Thymus (tissue), 11 donors: ENCODE measurements around the gene CC2D2B. TPM values are rescaled to one million over a fixed set of nuclear protein-coding genes. Genes with fewer than 3 reads are reported as not detected.
A peak's percentile ranks its signal among the peaks of the same experiment; 100 is the strongest.
"Not testable (repeated sequence)": the region's sequence is repeated elsewhere in the genome, so short reads cannot be mapped to it uniquely, and the experiment has no call there.

Experiments
- DNase-seq, 9 donors: peaks; one replicate each; pipeline ENCODE4 v3.0.0-alpha.2; 2013; ENCODE audit warnings: low spot score in 9 of 9, low read depth in 6 of 9, missing footprints in 1 of 9
- H3K27ac ChIP-seq, 2 donors: one replicate each; pipeline ENCODE4 v1.5.1; 2013; ENCODE audit warnings: control low read depth in 1 of 2, low read depth in 1 of 2, low read length in 1 of 2, mild to moderate bottlenecking in 1 of 2, moderate library complexity in 1 of 2
- H3K27me3 ChIP-seq, 2 donors: one replicate each; pipeline ENCODE4 v1.5.1; 2013; ENCODE audit warnings: low read length in 1 of 2; ENCODE audit not compliant: control insufficient read depth in 2 of 2, insufficient read depth in 1 of 2
- H3K36me3 ChIP-seq, 2 donors: one replicate each; pipeline ENCODE4 v1.5.1; 2013; ENCODE audit warnings: low read length in 1 of 2, mild to moderate bottlenecking in 1 of 2, moderate library complexity in 1 of 2; ENCODE audit not compliant: control insufficient read depth in 2 of 2, insufficient read depth in 2 of 2
- H3K4me1 ChIP-seq, 2 donors: one replicate each; pipeline ENCODE4 v1.5.1; 2013; ENCODE audit warnings: low read length in 2 of 2; ENCODE audit not compliant: control insufficient read depth in 2 of 2, insufficient read depth in 2 of 2
- H3K4me3 ChIP-seq, 2 donors: one replicate each; pipeline ENCODE4 v1.5.1; 2013; ENCODE audit warnings: low read length in 2 of 2, control low read depth in 1 of 2, mild to moderate bottlenecking in 1 of 2
- H3K9me3 ChIP-seq, 2 donors: one replicate each; pipeline ENCODE4 v1.5.1; 2013; ENCODE audit warnings: low read length in 1 of 2, mild to moderate bottlenecking in 1 of 2; ENCODE audit not compliant: control insufficient read depth in 2 of 2, insufficient read depth in 1 of 2
- WGBS: extraction: QIAGEN DNeasy Blood & Tissue Kit; methylation state at CpG from one replicate; pipeline ENCODE4 v1.1.7; 2013; 5-methylcytosine and 5-hydroxymethylcytosine counted together
- polyA plus RNA-seq: library from polyadenylated mRNA; stranded (reverse); fragments of 200-250 nt; gene quantifications from one replicate; pipeline ENCODE4 v1.2.3, GENCODE V29; 2013
- total RNA-seq: library from RNA; stranded (reverse); fragments of 120-200 nt; gene quantifications from one replicate; pipeline ENCODE4 v1.2.4, GENCODE V29; 2013
- donor health status: healthy.

CC2D2B gene
- total and polyA plus RNA-seq, 2 donors, result 0.27 to 0.33 TPM

DNA sequence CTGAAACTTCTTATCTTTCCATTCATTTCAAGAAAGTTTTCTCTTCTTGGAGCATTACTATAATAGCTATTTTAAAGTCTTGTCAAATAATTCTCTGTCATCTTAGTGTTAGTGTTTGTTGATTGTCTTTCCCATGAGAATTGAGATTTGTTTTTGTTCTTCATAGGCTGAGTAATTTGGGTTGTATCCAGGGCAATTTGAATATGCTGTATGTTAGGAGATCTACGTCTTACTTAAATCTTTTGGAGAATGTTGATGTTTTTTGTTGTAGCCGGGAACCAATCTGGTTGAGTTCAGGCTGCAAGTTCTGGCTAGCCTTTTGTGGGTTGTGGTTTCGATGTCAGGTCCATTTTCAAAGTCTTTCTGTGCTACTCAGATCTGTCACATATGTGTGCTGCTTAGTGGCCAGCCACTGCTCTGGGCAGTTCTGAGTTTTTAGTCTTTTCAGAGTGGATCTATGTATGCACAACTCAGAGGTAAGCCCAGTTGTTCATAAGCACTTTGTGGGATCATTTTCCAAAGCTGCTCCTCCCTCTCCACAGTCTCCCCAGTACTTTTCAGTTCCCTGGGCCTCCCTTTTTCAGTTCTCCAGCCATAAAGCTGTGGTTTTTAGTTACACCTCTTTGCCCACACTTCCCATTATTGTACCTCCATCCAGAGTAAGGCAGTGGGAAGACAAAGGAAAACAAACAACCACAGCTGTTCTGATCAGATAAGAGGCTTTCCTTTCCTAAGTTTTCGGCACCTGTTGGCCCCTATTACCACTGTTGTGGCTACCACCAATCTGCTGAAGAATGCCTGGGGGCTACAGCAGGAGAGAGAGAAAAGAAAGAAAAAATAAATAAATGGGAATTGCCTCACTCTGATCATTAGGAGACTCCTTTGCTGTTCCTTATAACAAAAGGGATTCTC lies 131.0 kb downstream of the CC2D2B start:
- 79% methylated on average over 4 of the region's 4 CpGs for WGBS
- DNase-seq, result no peak
- H3K4me3 ChIP-seq, result no peak overlapping the region
- no peak overlapping the region for H3K27ac ChIP-seq
- no peaks in the 10 kb centered on the region for H3K36me3 ChIP-seq
- H3K27me3 ChIP-seq, result no peaks in the 10 kb centered on the region
- H3K4me1 ChIP-seq, result peaks cover 3 to 4% of the 10 kb centered on the region in 2 donors
- no peaks in the 10 kb centered on the region for H3K9me3 ChIP-seq

- Histone ChIP-seq H3K4me3 (no peak overlapping the region), H3K9me3 (no peaks in the 10 kb centered on the region), H3K27me3 (no peaks in the 10 kb centered on the region), H3K4me1 (peaks cover 12% of the 10 kb centered on the region in 2 donors), H3K36me3 (peaks cover 0 to 2% of the 10 kb centered on the region in 2 donors), H3K27ac (no peak overlapping the region)
- DNase-seq, result no peak
- WGBS, result 98% methylated on average over 11 of the region's 11 CpGs
Observed at GRCh38 chr10:96041146-96041545, 133.4 kb downstream of the CC2D2B start.

DNA sequence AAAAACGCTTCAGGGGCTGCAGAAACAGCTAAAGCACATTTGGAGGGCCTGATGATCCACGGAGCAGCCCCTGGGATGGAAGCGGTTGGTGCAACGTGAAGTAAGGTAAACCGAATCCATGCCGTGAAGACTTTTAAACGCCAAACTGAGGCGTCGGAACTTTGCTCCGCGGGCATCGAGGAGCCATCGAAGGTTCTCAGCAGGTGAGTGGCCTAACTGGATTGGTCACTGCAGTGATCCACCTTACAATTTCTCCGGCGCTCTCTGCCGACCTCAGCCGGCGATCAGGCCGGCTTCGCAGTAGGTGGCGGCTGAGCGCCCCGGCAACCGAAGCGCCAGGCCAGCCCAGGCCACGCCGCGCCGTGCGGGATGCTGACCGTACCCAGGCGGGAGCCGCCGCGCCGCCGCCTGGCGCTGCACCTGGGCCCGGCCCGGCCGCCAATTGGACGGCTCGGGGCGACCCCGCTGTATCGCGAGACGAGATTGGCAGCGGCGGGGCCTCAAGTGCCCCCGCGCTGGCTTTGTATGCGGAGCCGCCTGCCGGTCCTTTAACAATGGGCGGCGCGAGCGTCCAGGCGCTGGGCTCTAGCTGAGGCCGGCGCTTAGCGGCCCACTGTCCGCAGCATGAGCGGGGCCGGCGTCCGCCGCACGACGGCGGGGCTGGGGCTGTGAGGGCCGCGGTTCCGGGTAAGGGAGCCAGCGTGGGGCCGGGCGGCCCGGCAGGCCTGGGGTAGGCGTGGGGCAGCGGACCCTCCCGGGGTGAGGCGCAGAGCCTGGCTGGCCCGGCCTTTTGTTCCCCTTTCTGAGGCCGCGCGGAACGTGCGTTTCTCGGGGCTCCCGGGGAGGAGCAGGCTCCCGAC lies 135.5 kb downstream of the CC2D2B start, which contains the start of gene CCNJ:
TSS of gene CCNJ (plus strand) at position 551 of the 860 bp plus-strand sequence. CDS start 811 bp downstream, outside the sequence.
- Histone ChIP-seq H3K27me3 (no peaks in the 10 kb centered on the region), H3K36me3 (peaks cover 0 to 11% of the 10 kb centered on the region in 2 donors), H3K9me3 (no peaks in the 10 kb centered on the region), H3K4me3 (peak within 1 kb of the TSS; percentile 92 to 95), H3K27ac (peak within 1 kb of the TSS; percentile 75 to 88), H3K4me1 (peaks cover 12% of the 10 kb centered on the region in 2 donors)
- DNase-seq, result peak in 8 of 9 donors; percentile 57 to 93 (median 80)
- WGBS, result 4% methylated on average over 92 of the region's 92 CpGs

GRCh38 chr10:96043893-96044715 lies 136.3 kb downstream of the CC2D2B start:
- Histone ChIP-seq H3K4me1 (peaks cover 12% of the 10 kb centered on the region in 2 donors), H3K27me3 (no peaks in the 10 kb centered on the region), H3K36me3 (peaks cover 0 to 11% of the 10 kb centered on the region in 2 donors), H3K4me3 (peak overlapping the region; percentile 92 to 95), H3K9me3 (no peaks in the 10 kb centered on the region), H3K27ac (peak overlapping the region; percentile 75 to 88)
- 1% methylated on average over 58 of the region's 58 CpGs for WGBS
- DNase-seq, result peak in 8 of 9 donors; percentile 8 to 75 (median 42)

DNA sequence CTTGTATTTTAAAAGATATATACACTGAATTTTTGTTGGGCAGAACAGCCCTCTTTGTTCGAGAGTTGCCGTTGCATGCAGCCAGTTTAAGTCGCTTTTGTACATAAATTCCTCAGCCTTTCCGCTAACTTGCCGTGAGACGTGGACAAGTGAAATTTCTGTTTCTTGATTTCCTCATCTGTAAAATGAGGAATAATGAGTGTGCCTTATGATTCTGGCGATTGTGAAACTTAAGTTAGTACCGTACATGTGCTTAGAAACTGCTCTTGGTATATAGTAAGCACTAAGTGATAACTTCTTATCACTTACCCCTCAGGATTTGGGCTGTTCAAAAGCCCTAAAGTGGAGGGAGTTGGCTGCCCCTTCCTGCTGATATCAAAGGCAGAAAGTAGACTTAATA lies 137.0 kb downstream of the CC2D2B start:
- peaks cover 12% of the 10 kb centered on the region in 2 donors for H3K4me1 ChIP-seq
- H3K9me3 ChIP-seq, result no peaks in the 10 kb centered on the region
- DNase-seq, result peak in 1 of 9 donors; percentile 6
- WGBS, result 42% methylated on average over 8 of the region's 8 CpGs
- H3K27ac ChIP-seq, result peak overlapping the region in 1 of 2 donors; percentile 75
- H3K27me3 ChIP-seq, result no peaks in the 10 kb centered on the region
- peak overlapping the region; percentile 92 to 95 for H3K4me3 ChIP-seq
- H3K36me3 ChIP-seq, result peaks cover 0 to 11% of the 10 kb centered on the region in 2 donors

GRCh38 chr10:96046546-96046945 lies 138.8 kb downstream of the CC2D2B start:
- no peak overlapping the region for H3K27ac ChIP-seq
- H3K9me3 ChIP-seq, result no peaks in the 10 kb centered on the region
- no peaks in the 10 kb centered on the region for H3K27me3 ChIP-seq
- peaks cover 3 to 21% of the 10 kb centered on the region in 2 donors for H3K36me3 ChIP-seq
- no peak overlapping the region for H3K4me3 ChIP-seq
- H3K4me1 ChIP-seq, result peaks cover 12% of the 10 kb centered on the region in 2 donors
- WGBS, result 99% methylated on average over 1 of the region's 1 CpG
- DNase-seq, result no peak

GRCh38 chr10:96047004-96047649 lies 139.4 kb downstream of the CC2D2B start:
- no peak overlapping the region for H3K4me3 ChIP-seq
- H3K27me3 ChIP-seq, result no peaks in the 10 kb centered on the region
- H3K9me3 ChIP-seq, result no peaks in the 10 kb centered on the region
- H3K27ac ChIP-seq, result no peak overlapping the region
- peaks cover 12% of the 10 kb centered on the region in 2 donors for H3K4me1 ChIP-seq
- peak in 1 of 9 donors; percentile 17 for DNase-seq
- 98% methylated on average over 4 of the region's 4 CpGs for WGBS
- H3K36me3 ChIP-seq, result peaks cover 3 to 26% of the 10 kb centered on the region in 2 donors

DNA sequence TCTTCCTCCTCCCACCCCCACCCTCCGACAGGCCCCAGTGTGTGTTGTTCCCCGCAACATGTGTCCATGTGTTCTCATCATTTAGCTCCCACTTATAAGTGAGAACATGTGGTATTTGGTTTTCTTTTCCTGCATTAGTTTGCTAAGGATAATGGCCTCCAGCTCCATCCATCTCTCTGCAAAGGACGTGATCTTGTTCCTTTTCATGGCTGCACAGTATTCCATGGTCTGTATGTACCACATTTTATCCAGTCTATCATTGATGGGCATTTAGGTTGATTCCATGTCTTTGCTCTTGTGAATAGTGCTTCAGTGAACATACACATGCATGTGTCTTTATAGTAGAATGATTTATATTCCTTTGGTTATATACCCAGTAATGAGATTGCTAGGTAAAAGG lies 140.2 kb downstream of the CC2D2B start:
- not testable (repeated sequence) for H3K27me3 ChIP-seq, H3K27ac ChIP-seq, H3K9me3 ChIP-seq, H3K4me3 ChIP-seq, DNase-seq
- Histone ChIP-seq H3K36me3 (peaks cover 3 to 33% of the 10 kb centered on the region in 2 donors), H3K4me1 (peaks cover 9 to 11% of the 10 kb centered on the region in 2 donors)
- 94% methylated on average over 3 of the region's 3 CpGs for WGBS
